ENCODE data around the gene SLC12A5. TPM values are rescaled to one million over a fixed set of nuclear protein-coding genes. Genes with fewer than 3 reads are reported as not detected.

The SLC12A5 gene
- total RNA-seq, 4 donors from 2014 or later = not detected

DNA sequence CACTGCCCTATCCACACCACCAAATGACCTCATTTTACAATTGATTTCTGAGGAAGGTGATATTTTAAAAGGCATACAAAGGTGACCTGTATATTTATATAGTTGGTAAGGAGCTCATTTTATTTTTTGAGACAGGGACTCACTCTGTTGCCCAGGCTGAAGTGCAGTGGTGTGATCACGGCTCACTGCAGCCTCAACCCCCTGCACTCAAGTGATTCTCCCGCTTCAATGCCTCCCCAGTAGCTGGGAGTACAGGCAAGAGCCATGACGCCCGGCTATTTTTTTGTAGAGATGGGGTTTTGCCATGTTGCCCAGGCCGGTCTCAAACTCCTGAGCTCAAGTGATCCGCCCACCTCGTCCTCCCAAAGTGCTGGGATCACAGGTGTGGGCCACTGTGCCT, 47.8 kb downstream of the SLC12A5 start:
- H3K36me3 ChIP-seq = peaks cover 0 to 48% (median 0%) of the 10 kb centered on the region in 3 donors
- H3K27ac ChIP-seq = no peak overlapping the region
- H3K9me3 ChIP-seq = no peaks in the 10 kb centered on the region
- no peak for DNase-seq
- TF ChIP-seq POLR2A (IDR thresholded peaks at IDR 0.05) = no peak
- TF ChIP-seq, protein P1, sequence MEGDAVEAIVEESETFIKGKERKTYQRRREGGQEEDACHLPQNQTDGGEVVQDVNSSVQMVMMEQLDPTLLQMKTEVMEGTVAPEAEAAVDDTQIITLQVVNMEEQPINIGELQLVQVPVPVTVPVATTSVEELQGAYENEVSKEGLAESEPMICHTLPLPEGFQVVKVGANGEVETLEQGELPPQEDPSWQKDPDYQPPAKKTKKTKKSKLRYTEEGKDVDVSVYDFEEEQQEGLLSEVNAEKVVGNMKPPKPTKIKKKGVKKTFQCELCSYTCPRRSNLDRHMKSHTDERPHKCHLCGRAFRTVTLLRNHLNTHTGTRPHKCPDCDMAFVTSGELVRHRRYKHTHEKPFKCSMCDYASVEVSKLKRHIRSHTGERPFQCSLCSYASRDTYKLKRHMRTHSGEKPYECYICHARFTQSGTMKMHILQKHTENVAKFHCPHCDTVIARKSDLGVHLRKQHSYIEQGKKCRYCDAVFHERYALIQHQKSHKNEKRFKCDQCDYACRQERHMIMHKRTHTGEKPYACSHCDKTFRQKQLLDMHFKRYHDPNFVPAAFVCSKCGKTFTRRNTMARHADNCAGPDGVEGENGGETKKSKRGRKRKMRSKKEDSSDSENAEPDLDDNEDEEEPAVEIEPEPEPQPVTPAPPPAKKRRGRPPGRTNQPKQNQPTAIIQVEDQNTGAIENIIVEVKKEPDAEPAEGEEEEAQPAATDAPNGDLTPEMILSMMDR (IDR thresholded peaks at IDR 0.05) = no peak
- H3K4me3 ChIP-seq = no peak overlapping the region
- no peaks in the 10 kb centered on the region for H3K27me3 ChIP-seq
- no peaks in the 10 kb centered on the region for H3K4me1 ChIP-seq

- H3K4me1 ChIP-seq = peaks cover 0 to 5% (median under 1%) of the 10 kb centered on the region in 4 donors
- no peaks in the 10 kb centered on the region for H3K9me3 ChIP-seq
- TF ChIP-seq, protein P1 (IDR thresholded peaks at IDR 0.05) = no peak
- no peak for TF ChIP-seq POLR2A (IDR thresholded peaks at IDR 0.05)
- no peaks in the 10 kb centered on the region for H3K27me3 ChIP-seq
- no peak for DNase-seq
- H3K27ac ChIP-seq = no peak overlapping the region
- peaks cover 0 to 48% (median 0%) of the 10 kb centered on the region in 3 donors for H3K36me3 ChIP-seq
- H3K4me3 ChIP-seq = no peak overlapping the region
These were observed 48.8 kb downstream of the SLC12A5 start for GRCh38 chr20:46077642-46078305.

DNA sequence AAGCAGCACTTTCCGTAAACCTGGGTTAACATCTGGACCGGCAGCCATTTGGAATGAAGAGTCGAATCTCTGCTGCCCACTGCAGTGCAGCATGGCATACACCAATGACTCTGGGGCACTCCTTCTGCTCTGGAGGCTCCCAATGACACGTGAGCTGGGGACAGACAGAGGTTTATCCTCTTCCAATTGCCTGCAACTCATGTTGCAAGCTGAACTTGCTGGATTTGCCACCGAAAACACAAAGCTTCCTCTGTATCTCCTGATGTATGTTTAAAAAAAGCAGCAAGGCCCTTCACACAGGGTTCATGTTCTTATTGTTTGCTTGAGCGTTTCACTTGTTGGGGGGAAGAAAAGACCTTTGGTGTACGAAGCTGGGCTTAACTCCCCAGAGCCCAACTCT, 49.9 kb downstream of the SLC12A5 start:
- peaks cover 0 to 44% (median 0%) of the 10 kb centered on the region in 3 donors for H3K36me3 ChIP-seq
- peaks cover 0 to 15% (median 3%) of the 10 kb centered on the region in 4 donors for H3K4me1 ChIP-seq
- no peak for TF ChIP-seq POLR2A (IDR thresholded peaks at IDR 0.05)
- TF ChIP-seq, protein P1 (IDR thresholded peaks at IDR 0.05) = no peak
- H3K27ac ChIP-seq = no peak overlapping the region
- no peak overlapping the region for H3K4me3 ChIP-seq
- no peak for DNase-seq
- no peaks in the 10 kb centered on the region for H3K9me3 ChIP-seq
- H3K27me3 ChIP-seq = no peaks in the 10 kb centered on the region

DNA sequence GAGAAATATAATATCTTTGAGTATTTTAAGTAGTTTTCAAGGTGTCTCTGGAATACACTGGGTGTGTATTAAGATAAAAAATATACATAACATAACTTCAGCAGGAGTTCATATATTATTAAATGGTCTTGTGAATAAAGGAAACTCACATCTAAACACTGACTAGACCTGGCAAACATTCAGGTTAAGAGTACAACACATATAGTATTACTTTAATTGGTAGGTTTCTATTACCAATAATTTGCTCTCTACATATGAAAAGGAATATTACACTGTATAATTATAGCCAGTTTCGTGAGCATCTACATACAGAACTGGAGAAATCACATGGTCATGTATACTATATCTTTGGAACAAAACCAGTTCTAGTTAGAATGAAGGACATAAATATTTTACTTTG, 52.1 kb downstream of the SLC12A5 start:
- no peak overlapping the region for H3K4me3 ChIP-seq
- DNase-seq = no peak
- H3K27me3 ChIP-seq = no peaks in the 10 kb centered on the region
- H3K4me1 ChIP-seq = peaks cover 0 to 31% (median 6%) of the 10 kb centered on the region in 4 donors
- H3K27ac ChIP-seq = no peak overlapping the region
- H3K9me3 ChIP-seq = no peaks in the 10 kb centered on the region
- TF ChIP-seq, protein P1 (IDR thresholded peaks at IDR 0.05) = no peak
- TF ChIP-seq POLR2A (IDR thresholded peaks at IDR 0.05) = no peak
- H3K36me3 ChIP-seq = peaks cover 0 to 26% (median 0%) of the 10 kb centered on the region in 3 donors

- Histone ChIP-seq H3K27me3 (no peaks in the 10 kb centered on the region), H3K9me3 (no peaks in the 10 kb centered on the region), H3K4me1 (peaks cover 0 to 51% (median 11%) of the 10 kb centered on the region in 4 donors), H3K27ac (no peak overlapping the region), H3K4me3 (no peak overlapping the region), H3K36me3 (peaks cover 0 to 17% (median 0%) of the 10 kb centered on the region in 3 donors)
- no peak for DNase-seq
- TF ChIP-seq, protein P1 (IDR thresholded peaks at IDR 0.05) = no peak
- TF ChIP-seq POLR2A (IDR thresholded peaks at IDR 0.05) = no peak
These were observed 54.1 kb downstream of the SLC12A5 start for GRCh38 chr20:46083101-46083500.

Data from Peyer's patch (tissue), 4 donors.